GM12872 (cell line): Measurements from ENCODE around the gene ATG2A.

ENCODE experiments used
- TF ChIP-seq, protein P1 (sequence below): IDR thresholded peaks from 3 replicates; pipeline ENCODE4 v1.5.1; 2011; ENCODE audit warnings: low read depth, mild to moderate bottlenecking, low read length, moderate library complexity; ENCODE audit not compliant: insufficient read depth

Gene ATG2A

DNA sequence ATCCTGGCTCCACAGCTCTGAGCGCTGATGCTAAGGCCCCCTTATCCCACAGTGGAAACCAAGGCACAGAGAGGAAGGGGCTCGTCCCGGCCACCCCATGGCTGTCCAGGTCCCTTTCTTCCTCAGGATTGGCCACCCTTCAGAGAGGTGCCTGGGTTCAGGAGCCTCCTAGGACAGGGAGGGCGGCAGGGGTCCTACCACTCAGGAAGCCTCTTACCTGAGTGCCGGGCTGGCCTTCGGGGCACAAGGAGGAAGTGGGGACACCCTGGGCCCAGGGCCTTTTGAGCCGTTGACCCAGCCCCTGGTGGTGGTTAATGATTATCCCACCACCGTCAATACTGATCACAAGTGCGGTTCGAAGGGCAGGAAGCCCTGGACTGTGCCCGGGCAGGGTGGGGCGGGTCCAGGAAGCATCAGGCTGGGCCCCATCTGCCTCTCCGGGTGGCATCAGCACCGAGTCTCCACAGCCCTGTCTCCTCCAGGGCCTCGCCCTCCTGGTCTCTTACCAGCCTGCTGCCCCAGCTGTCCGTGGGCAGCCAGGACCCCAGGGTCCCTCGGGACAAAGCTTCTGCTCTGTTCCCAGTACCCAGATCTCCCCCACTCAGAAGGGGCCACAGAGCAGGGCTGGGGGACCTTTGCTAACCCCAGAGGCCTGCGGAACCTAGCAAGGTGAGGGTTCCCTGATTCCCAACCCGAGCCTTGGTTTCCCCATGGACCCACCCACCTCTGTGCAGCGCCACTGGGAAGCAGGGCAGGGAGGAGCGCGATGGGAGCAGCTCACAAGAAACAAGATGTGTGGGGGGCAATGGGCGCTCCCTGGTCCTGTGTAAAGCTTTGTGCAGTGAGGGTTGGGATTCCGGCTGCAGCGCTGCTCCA lies 23.6 kb downstream of the ATG2A start:
- TF ChIP-seq, protein P1, sequence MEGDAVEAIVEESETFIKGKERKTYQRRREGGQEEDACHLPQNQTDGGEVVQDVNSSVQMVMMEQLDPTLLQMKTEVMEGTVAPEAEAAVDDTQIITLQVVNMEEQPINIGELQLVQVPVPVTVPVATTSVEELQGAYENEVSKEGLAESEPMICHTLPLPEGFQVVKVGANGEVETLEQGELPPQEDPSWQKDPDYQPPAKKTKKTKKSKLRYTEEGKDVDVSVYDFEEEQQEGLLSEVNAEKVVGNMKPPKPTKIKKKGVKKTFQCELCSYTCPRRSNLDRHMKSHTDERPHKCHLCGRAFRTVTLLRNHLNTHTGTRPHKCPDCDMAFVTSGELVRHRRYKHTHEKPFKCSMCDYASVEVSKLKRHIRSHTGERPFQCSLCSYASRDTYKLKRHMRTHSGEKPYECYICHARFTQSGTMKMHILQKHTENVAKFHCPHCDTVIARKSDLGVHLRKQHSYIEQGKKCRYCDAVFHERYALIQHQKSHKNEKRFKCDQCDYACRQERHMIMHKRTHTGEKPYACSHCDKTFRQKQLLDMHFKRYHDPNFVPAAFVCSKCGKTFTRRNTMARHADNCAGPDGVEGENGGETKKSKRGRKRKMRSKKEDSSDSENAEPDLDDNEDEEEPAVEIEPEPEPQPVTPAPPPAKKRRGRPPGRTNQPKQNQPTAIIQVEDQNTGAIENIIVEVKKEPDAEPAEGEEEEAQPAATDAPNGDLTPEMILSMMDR: no peak

- TF ChIP-seq, protein P1: no peak
Observed at GRCh38 chr11:64892838-64893193, 24.2 kb downstream of the ATG2A start.

GRCh38 chr11:64892411-64892831 lies 24.6 kb downstream of the ATG2A start:
- TF ChIP-seq, protein P1: no peak

DNA sequence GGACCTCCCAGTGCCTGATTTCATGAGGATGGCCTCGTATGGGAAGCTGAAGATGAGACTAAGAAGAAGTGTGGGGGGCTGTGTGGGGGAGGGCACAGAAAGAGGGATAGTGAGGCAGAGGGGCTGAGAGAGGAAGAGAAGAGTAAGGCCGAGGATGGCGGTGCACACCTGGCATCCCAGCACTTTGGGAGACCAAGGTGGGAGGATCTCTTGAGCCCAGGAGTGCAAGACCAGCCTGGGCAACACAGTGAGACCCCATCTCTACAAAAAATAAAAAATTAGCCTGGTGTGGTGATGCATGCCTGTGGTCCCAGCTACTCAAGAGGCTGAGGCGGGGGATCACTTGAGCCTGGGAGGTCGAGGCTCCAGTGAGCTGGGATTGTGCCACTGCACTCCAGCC lies 25.1 kb downstream of the ATG2A start:
- TF ChIP-seq, protein P1: no peak

GRCh38 chr11:64891215-64891848 lies 25.7 kb downstream of the ATG2A start:
- TF ChIP-seq, protein P1: no peak

GRCh38 chr11:64890522-64890939 lies 26.5 kb downstream of the ATG2A start:
- TF ChIP-seq, protein P1: no peak

DNA sequence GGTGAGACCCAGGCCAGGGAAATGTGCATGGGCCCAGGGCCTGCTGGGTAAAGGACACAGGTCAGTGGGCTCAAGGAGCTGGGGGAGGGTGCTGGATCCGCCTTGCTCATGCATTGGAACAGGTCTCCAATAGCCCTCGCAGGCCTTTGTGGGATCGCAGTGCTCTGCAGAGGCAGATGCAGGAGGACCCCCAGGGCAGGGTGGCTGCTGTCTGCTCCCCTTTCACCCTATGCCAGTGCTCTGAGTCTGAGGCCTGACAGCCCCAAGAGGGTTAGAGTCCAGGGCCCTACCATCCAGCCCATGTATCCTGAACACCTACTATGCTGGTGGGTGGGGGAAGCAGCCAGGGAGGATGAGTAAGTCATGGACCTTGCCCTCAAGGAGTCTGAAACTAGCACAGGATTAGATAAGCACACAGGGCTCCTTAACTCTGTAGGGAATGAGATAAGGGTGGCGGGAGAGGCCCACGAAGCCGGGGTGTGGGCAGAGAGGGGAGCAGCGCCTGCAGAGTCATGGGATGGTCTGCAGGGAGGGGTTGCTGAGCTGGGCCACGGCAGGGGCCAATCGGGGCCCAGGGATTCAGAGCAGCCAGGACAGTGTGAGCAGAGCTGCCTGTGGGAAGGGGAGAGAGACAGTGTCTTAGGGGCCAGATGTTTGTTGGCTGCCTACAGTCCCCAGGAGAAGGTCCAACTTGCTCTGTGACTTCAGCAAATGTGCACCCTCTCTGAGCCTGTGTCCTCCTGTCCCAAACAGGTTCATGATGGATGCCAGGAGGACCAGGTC lies 28.1 kb downstream of the ATG2A start:
- TF ChIP-seq, protein P1: no peak
